GM12872 (cell line): ENCODE results near the gene DOCK4.

Experiments
- TF ChIP-seq, protein P1 (sequence below): IDR thresholded peaks from 3 replicates; pipeline ENCODE4 v1.5.1; 2011; ENCODE audit warnings: low read depth, mild to moderate bottlenecking, low read length, moderate library complexity; ENCODE audit not compliant: insufficient read depth

The DOCK4 gene

GRCh38 chr7:111752022-111752582 lies 454.1 kb downstream of the DOCK4 start:
- TF ChIP-seq, protein P1, sequence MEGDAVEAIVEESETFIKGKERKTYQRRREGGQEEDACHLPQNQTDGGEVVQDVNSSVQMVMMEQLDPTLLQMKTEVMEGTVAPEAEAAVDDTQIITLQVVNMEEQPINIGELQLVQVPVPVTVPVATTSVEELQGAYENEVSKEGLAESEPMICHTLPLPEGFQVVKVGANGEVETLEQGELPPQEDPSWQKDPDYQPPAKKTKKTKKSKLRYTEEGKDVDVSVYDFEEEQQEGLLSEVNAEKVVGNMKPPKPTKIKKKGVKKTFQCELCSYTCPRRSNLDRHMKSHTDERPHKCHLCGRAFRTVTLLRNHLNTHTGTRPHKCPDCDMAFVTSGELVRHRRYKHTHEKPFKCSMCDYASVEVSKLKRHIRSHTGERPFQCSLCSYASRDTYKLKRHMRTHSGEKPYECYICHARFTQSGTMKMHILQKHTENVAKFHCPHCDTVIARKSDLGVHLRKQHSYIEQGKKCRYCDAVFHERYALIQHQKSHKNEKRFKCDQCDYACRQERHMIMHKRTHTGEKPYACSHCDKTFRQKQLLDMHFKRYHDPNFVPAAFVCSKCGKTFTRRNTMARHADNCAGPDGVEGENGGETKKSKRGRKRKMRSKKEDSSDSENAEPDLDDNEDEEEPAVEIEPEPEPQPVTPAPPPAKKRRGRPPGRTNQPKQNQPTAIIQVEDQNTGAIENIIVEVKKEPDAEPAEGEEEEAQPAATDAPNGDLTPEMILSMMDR: peak; percentile 78

GRCh38 chr7:111750878-111751277 lies 455.3 kb downstream of the DOCK4 start:
- TF ChIP-seq, protein P1: no peak

DNA sequence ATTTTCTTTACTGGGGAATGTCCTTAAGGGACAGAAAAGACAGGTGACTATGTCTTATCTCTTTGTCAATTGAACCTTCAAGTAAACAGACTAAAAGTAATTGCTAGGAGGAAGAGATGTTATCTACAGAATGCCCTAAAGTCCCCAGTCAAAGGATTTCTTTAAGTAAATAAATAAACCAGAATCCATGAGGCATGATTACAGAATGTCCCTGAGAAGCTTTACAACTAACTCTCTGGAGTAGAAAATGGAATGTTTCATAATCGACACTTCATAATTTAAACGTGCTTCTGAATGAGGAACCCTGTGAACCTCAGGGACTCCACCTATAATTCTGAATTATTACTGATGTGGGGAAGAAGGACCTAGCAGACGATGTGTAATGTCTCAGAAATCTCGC lies 456.0 kb downstream of the DOCK4 start:
- TF ChIP-seq, protein P1: no peak

- TF ChIP-seq, protein P1: no peak
These were observed 456.6 kb downstream of the DOCK4 start for GRCh38 chr7:111749625-111750024.

- TF ChIP-seq, protein P1: no peak
These were observed 458.5 kb downstream of the DOCK4 start for GRCh38 chr7:111747718-111748117.

GRCh38 chr7:111746950-111747349 lies 459.2 kb downstream of the DOCK4 start:
- TF ChIP-seq, protein P1: no peak

GRCh38 chr7:111744501-111745155 lies 461.6 kb downstream of the DOCK4 start:
- TF ChIP-seq, protein P1: no peak
